HepG2 (cell line): Measurements from ENCODE around the gene ZDHHC24. TPM values are rescaled to one million over a fixed set of nuclear protein-coding genes. Genes with fewer than 3 reads are reported as not detected.

Experiments used
- ATAC-seq: fragments of 200-7000 bp; cut with Tn5 transposase; 3 replicates; pipeline ENCODE4 v1.9.1; 2020; ENCODE audit warnings: mild to moderate bottlenecking, moderate library complexity
- Bru-seq: library from RNA; stranded (reverse); fragments of 400-500 nt; gene quantifications from one replicate; lab custom pipeline; 2021; lab: Mats Ljungman, UMichigan
- BruChase-seq, 2 experiments: library from RNA; stranded (reverse); fragments of 400-500 nt; gene quantifications; one replicate each; lab custom pipeline; 2021; lab: Mats Ljungman, UMichigan
- BruUV-seq: library from RNA; stranded (reverse); fragments of 400-500 nt; replicated peaks from 2 replicates; lab custom pipeline; 2021; lab: Mats Ljungman, UMichigan
- CTCF ChIA-PET: fragments of 300-600 bp; formaldehyde crosslinking; extraction: SDS; loops from one replicate; lab custom pipeline; 2021; ENCODE audit warnings: low total read pairs, inconsistent platforms, low intra/inter-chr PET ratio; lab: Yijun Ruan, JAX
- POLR2A ChIA-PET: fragments of 350-600 bp; sonication (Branson Sonifier 250); formaldehyde crosslinking; loops from one replicate; lab custom pipeline; 2020; ENCODE audit warnings: antibody characterized with exemption, inconsistent platforms; lab: Yijun Ruan, JAX
- DNase-seq: peaks from one replicate; pipeline ENCODE4 v3.0.0-alpha.2; 2015; ENCODE audit warnings: low spot score
- FAIRE-seq: peaks from 3 replicates; lab custom pipeline; 2011; peaks lifted over from hg19 to GRCh38; lab: Jason Lieb, UNC
- H2AFZ ChIP-seq: one replicate; pipeline ENCODE4 v1.6.1; 2011; ENCODE audit warnings: low read length, inconsistent platforms
- H3K27ac ChIP-seq: fragments of 300-600 bp; 3 replicates; pipeline ENCODE4 v1.8.0; 2011; ENCODE audit warnings: mixed run types, mild to moderate bottlenecking, mixed read lengths, low read length, inconsistent platforms; ENCODE audit not compliant: insufficient read depth; ENCODE audit errors: extremely low read length
- H3K27me3 ChIP-seq, 2 experiments: fragments of 200-600 bp in 1 of 2; 2 replicates in 1 of 2; 3 replicates in 1 of 2; pipeline versions ENCODE4 v1.6.0 to v1.8.0; 2011; ENCODE audit warnings: low read length in 2 of 2, mild to moderate bottlenecking in 2 of 2, moderate library complexity in 2 of 2, inconsistent platforms in 1 of 2; ENCODE audit not compliant: insufficient read depth in 2 of 2, control insufficient read depth in 1 of 2
- H3K36me3 ChIP-seq, 2 experiments: fragments of 200-600 bp in 1 of 2; replicated peaks in 1 of 2; 2 replicates in 1 of 2; 3 replicates in 1 of 2; pipeline versions ENCODE4 v1.5.1 to v1.8.0; 2011; ENCODE audit warnings: low read length in 2 of 2, inconsistent platforms in 1 of 2; ENCODE audit not compliant: insufficient read depth in 2 of 2, control insufficient read depth in 1 of 2
- H3K4me1 ChIP-seq: 2 replicates; pipeline ENCODE4 v1.5.1; 2012; ENCODE audit warnings: low read length, inconsistent platforms; ENCODE audit not compliant: insufficient read depth
- H3K4me2 ChIP-seq: 2 replicates; pipeline ENCODE4 v1.6.0; 2011; ENCODE audit warnings: low read depth, low read length, inconsistent platforms
- H3K4me3 ChIP-seq, 3 experiments: fragments of 200-600 bp in 1 of 3; sonication (generic), shearing (Covaris generic) in 1 of 3; replicated peaks in 1 of 3; 2 replicates each; pipeline ENCODE4 v1.5.1; 2011 to 2016; ENCODE audit warnings: low read length in 3 of 3, inconsistent platforms in 2 of 3, low read depth in 2 of 3, mild to moderate bottlenecking in 2 of 3, control low read depth in 1 of 3, mixed read lengths in 1 of 3; ENCODE audit not compliant: insufficient read depth in 1 of 3
- H3K79me2 ChIP-seq: one replicate; pipeline ENCODE4 v1.6.1; 2011; ENCODE audit warnings: low read length, inconsistent platforms; ENCODE audit not compliant: insufficient read depth
- H3K9ac ChIP-seq: 2 replicates; pipeline ENCODE4 v1.6.0; 2011; ENCODE audit warnings: mild to moderate bottlenecking, low read depth, low read length, inconsistent platforms; ENCODE audit not compliant: insufficient read depth
- H3K9me3 ChIP-seq: 2 replicates; pipeline ENCODE4 v1.5.1; 2012; ENCODE audit warnings: mild to moderate bottlenecking, low read length
- H4K20me1 ChIP-seq: 2 replicates; pipeline ENCODE4 v1.6.0; 2011; ENCODE audit warnings: inconsistent platforms, mild to moderate bottlenecking, low read length, moderate library complexity; ENCODE audit not compliant: insufficient read depth
- ARID5B ChIP-seq: IDR thresholded peaks from 2 replicates; pipeline ENCODE4 v1.4.0; 2020; ENCODE audit warnings: mild to moderate bottlenecking, missing genetic modification reagents
- CCDC6 ChIP-seq: sonication (generic); formaldehyde crosslinking; IDR thresholded peaks from 2 replicates; pipeline ENCODE4 v1.8.1; 2022; ENCODE audit warnings: mild to moderate bottlenecking, missing genetic modification reagents, moderate library complexity
- MTF1 ChIP-seq: sonication (generic); formaldehyde crosslinking; IDR thresholded peaks from 2 replicates; pipeline ENCODE4 v1.5.0; 2020; ENCODE audit warnings: missing genetic modification reagents
- TBL1XR1 ChIP-seq: fragments of 150-350 bp; IDR thresholded peaks from 2 replicates; pipeline ENCODE4 v1.6.1; 2014; ENCODE audit warnings: borderline replicate concordance, low read length; ENCODE audit not compliant: partially characterized antibody
- ZNF253 ChIP-seq: sonication (generic); formaldehyde crosslinking; IDR thresholded peaks from 2 replicates; pipeline ENCODE4 v1.8.0; 2022; ENCODE audit warnings: mild to moderate bottlenecking, missing genetic modification reagents, borderline replicate concordance
- ZNF367 ChIP-seq: sonication (generic); formaldehyde crosslinking; IDR thresholded peaks from 2 replicates; pipeline ENCODE4 v1.4.0; 2020; ENCODE audit warnings: missing genetic modification reagents, borderline replicate concordance
- ZNF44 ChIP-seq: sonication (generic); formaldehyde crosslinking; IDR thresholded peaks from 2 replicates; pipeline ENCODE4 v1.5.1; 2020; ENCODE audit warnings: mild to moderate bottlenecking, missing genetic modification reagents
- ZNF724P ChIP-seq: sonication (generic); formaldehyde crosslinking; IDR thresholded peaks from 2 replicates; pipeline ENCODE4 v1.8.0; 2022; ENCODE audit warnings: missing genetic modification reagents, borderline replicate concordance
- ZNF781 ChIP-seq: sonication (generic); formaldehyde crosslinking; IDR thresholded peaks from 2 replicates; pipeline ENCODE4 v1.5.1; 2020; ENCODE audit warnings: borderline replicate concordance, mild to moderate bottlenecking, missing genetic modification reagents; ENCODE audit errors: not compliant biosample characterization
- WGBS: methylation state at CpG from one replicate; pipeline ENCODE4 v1.1.6; 2017; ENCODE audit warnings: low lambda C conversion rate; 5-methylcytosine and 5-hydroxymethylcytosine counted together
- in situ Hi-C: cut with HindIII; loops from 2 replicates; pipeline ENCODE4 v1.10.0; 2017; ENCODE audit warnings: low pct_unique_long_range_greater_than_20kb; ENCODE audit not compliant: extremely low pct_ligation_motif_present
- intact Hi-C: fragments of 100-400 bp; cut with micrococcal nuclease; formaldehyde crosslinking; loops from one replicate; pipeline ENCODE4 v1.10.0; 2022; ENCODE audit not compliant: unreplicated experiment
- long read RNA-seq, 2 experiments: library from RNA in 1 of 2; library from polyadenylated mRNA in 1 of 2; stranded (forward) in 1 of 2; unstranded in 1 of 2; transcript quantifications; one replicate each; pipeline ENCODE4 v2.0.0, GENCODE V29; 2019 to 2022
- polyA minus RNA-seq, 3 experiments: library from RNA; depleted of rRNA, polyadenylated mRNA; stranded (reverse); fragments of >200 nt; gene quantifications; 2 replicates each; pipeline ENCODE4 v1.2.3, GENCODE V29; 2011; ENCODE audit warnings: low replicate concordance in 1 of 3
- polyA plus RNA-seq, 8 experiments: library from polyadenylated mRNA; depleted of rRNA in 3 of 8; stranded (reverse) in 7 of 8; unstranded in 1 of 8; fragments of >200 nt; fragmentation: Illumina TruSeq in 4 of 8; extraction: Trizol in 4 of 8; gene quantifications; 2 replicates each; pipeline versions ENCODE4 v1.2.1 to v1.2.3, GENCODE V29; 2011 to 2016; ENCODE audit warnings: low read depth in 4 of 8, missing spikeins in 1 of 8, mixed read lengths in 1 of 8; ENCODE audit not compliant: insufficient read depth in 1 of 8
- total RNA-seq, 5 experiments: library from RNA; depleted of rRNA; stranded (reverse); fragments of >200 nt; fragmentation: Illumina TruSeq; extraction: Trizol; gene quantifications; 2 replicates each; pipeline ENCODE4 v1.2.3, GENCODE V29; 2016; ENCODE audit warnings: low read depth in 1 of 5

The ZDHHC24 gene
- 1.9 and 4.3 TPM in 2 replicates for total RNA-seq (2016; rRNA removed; fragmentation: Illumina TruSeq; extraction: Trizol)
- total RNA-seq (2016; cell fraction: cytosol; rRNA removed; fragmentation: Illumina TruSeq; extraction: Trizol; ENCODE audit: low read depth) = 1.9 and 2.0 TPM in 2 replicates
- 1.8 and 4.6 TPM in 2 replicates for total RNA-seq (2016; cell fraction: insoluble cytoplasmic fraction; rRNA removed; fragmentation: Illumina TruSeq; extraction: Trizol)
- total RNA-seq (2016; cell fraction: membrane; rRNA removed; fragmentation: Illumina TruSeq; extraction: Trizol) = 2.5 and 3.7 TPM in 2 replicates
- total RNA-seq (2016; cell fraction: nucleus; rRNA removed; fragmentation: Illumina TruSeq; extraction: Trizol) = 3.0 and 4.3 TPM in 2 replicates
- 4.3 and 6.0 TPM in 2 replicates for polyA plus RNA-seq (2011; rRNA removed)
- polyA plus RNA-seq (2011; cell fraction: cytosol; rRNA removed) = 4.4 and 5.3 TPM in 2 replicates
- polyA plus RNA-seq (2011; cell fraction: nucleus; rRNA removed) = 3.9 and 4.1 TPM in 2 replicates
- polyA plus RNA-seq (2012) = 2.8 and 3.2 TPM in 2 replicates
- polyA plus RNA-seq (2016; cell fraction: cytosol; fragmentation: Illumina TruSeq; extraction: Trizol; ENCODE audit: low read depth) = 1.6 and 2.2 TPM in 2 replicates
- polyA plus RNA-seq (2016; cell fraction: insoluble cytoplasmic fraction; fragmentation: Illumina TruSeq; extraction: Trizol; ENCODE audit: low read depth) = 1.4 and 1.8 TPM in 2 replicates
- 1.8 TPM in 2 replicates for polyA plus RNA-seq (2016; cell fraction: membrane; fragmentation: Illumina TruSeq; extraction: Trizol; ENCODE audit: low read depth)
- 5.7 and 6.0 TPM in 2 replicates for polyA plus RNA-seq (2016; cell fraction: nucleus; fragmentation: Illumina TruSeq; extraction: Trizol; ENCODE audit: insufficient read depth, low read depth)
- 5.8 and 12.6 TPM in 2 replicates for polyA minus RNA-seq (2011; rRNA and poly(A)+ RNA removed; ENCODE audit: low replicate concordance)
- polyA minus RNA-seq (2011; cell fraction: cytosol; rRNA and poly(A)+ RNA removed) = 4.6 and 5.8 TPM in 2 replicates
- 0.77 and 1.1 TPM in 2 replicates for polyA minus RNA-seq (2011; cell fraction: nucleus; rRNA and poly(A)+ RNA removed)
- percentile 37 among the genes with signal in this experiment for Bru-seq, nascent RNA
- BruChase-seq, experiment 1, labeled RNA remaining after a 6-hour chase = percentile 48 among the genes with signal in this experiment
- percentile 39 among the genes with signal in this experiment for BruChase-seq, experiment 2, labeled RNA remaining after a 2-hour chase
- long read RNA-seq, experiment 1, full-length matches to known transcripts = 22 of 23 reads
- long read RNA-seq, experiment 1, partial matches to known transcripts = 1 of 23 reads
- long read RNA-seq, experiment 1, other reads (novel, unspliced or antisense) = 0 of 23 reads
- long read RNA-seq, experiment 2, full-length matches to known transcripts = 33 of 40 reads
- long read RNA-seq, experiment 2, partial matches to known transcripts = 2 of 40 reads
- long read RNA-seq, experiment 2, other reads (novel, unspliced or antisense) = 5 of 40 reads

- intact Hi-C loops (loop anchor here (1.0 kb wide), 1 partner anchor 66 kb away; the partner anchor contains the start of gene DPP3), in situ Hi-C loops (no loop called here)
- no peaks in the 10 kb centered on the region for H3K79me2 ChIP-seq
- peak within 1 kb of the TSS; percentile 97 for H3K4me2 ChIP-seq
- ChIA-PET CTCF (no interaction called here), POLR2A (interaction anchor here (0.9 to 2.9 kb wide), 11 partner anchors 13 to 132 kb away, joined by 4 to 17 read pairs (median 7); partner anchors contain the start of genes BBS1, CCDC87, CCS and DPP3)
- 0% methylated on average over 3 of the region's 71 CpGs for WGBS
- peak within 1 kb of the TSS; percentile 69 to 93 (median 83) for H3K4me3 ChIP-seq
- H3K9ac ChIP-seq = peak within 1 kb of the TSS; percentile 79
- H3K4me1 ChIP-seq = peaks cover 39% of the 10 kb centered on the region
- H3K27ac ChIP-seq = peak within 1 kb of the TSS; percentile 53
- no peaks in the 10 kb centered on the region for H3K36me3 ChIP-seq
- no peaks in the 10 kb centered on the region for H4K20me1 ChIP-seq
- no peaks in the 10 kb centered on the region for H3K9me3 ChIP-seq
- FAIRE-seq (peak; percentile 28), ATAC-seq (peak; percentile 92), DNase-seq (peak; percentile 92)
- H3K27me3 ChIP-seq = peaks cover 0 to 7% of the 10 kb centered on the region in 2 experiments; a peak in 4 of 5 replicates
- no peak within 1 kb of the TSS for H2AFZ ChIP-seq
- BruUV-seq = no TSS peak
- TF ChIP-seq ZNF781 (CRISPR knock-in tag) (no peak), ZNF367 (CRISPR knock-in tag) (no peak), MTF1 (no peak), ARID5B (CRISPR knock-in tag) (peak; percentile 44; the same call in 1 of the 2 replicates), CCDC6 (0 out of 2 replicates have a peak, but pooled peaks have one; percentile 21), ZNF44 (CRISPR knock-in tag) (no peak), ZNF253 (CRISPR knock-in tag) (no peak), TBL1XR1 (no peak), ZNF724P (no peak)
Measured at GRCh38 chr11:66545701-66546367, at the start of gene ZDHHC24. Gene ZDHHC24 (minus strand): TSS chr11:66546048. CDS start chr11:66546003, 45 bp downstream.
